Stimulated activated CD8-positive, alpha-beta memory T cell treated with anti-CD3 and anti-CD28 coated beads, Interleukin-2, amount 100 ng/mL, for 48 hours (primary cell): ENCODE measurements around the gene ADAMTS9.

ENCODE experiments used
- DNase-seq, 2 donors: peaks; one replicate each; pipeline ENCODE4 v3.0.0-alpha.2; 2020; ENCODE audit warnings: low read depth in 2 of 2

Gene ADAMTS9, protein sequence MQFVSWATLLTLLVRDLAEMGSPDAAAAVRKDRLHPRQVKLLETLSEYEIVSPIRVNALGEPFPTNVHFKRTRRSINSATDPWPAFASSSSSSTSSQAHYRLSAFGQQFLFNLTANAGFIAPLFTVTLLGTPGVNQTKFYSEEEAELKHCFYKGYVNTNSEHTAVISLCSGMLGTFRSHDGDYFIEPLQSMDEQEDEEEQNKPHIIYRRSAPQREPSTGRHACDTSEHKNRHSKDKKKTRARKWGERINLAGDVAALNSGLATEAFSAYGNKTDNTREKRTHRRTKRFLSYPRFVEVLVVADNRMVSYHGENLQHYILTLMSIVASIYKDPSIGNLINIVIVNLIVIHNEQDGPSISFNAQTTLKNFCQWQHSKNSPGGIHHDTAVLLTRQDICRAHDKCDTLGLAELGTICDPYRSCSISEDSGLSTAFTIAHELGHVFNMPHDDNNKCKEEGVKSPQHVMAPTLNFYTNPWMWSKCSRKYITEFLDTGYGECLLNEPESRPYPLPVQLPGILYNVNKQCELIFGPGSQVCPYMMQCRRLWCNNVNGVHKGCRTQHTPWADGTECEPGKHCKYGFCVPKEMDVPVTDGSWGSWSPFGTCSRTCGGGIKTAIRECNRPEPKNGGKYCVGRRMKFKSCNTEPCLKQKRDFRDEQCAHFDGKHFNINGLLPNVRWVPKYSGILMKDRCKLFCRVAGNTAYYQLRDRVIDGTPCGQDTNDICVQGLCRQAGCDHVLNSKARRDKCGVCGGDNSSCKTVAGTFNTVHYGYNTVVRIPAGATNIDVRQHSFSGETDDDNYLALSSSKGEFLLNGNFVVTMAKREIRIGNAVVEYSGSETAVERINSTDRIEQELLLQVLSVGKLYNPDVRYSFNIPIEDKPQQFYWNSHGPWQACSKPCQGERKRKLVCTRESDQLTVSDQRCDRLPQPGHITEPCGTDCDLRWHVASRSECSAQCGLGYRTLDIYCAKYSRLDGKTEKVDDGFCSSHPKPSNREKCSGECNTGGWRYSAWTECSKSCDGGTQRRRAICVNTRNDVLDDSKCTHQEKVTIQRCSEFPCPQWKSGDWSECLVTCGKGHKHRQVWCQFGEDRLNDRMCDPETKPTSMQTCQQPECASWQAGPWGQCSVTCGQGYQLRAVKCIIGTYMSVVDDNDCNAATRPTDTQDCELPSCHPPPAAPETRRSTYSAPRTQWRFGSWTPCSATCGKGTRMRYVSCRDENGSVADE (N-terminal part only)

DNA sequence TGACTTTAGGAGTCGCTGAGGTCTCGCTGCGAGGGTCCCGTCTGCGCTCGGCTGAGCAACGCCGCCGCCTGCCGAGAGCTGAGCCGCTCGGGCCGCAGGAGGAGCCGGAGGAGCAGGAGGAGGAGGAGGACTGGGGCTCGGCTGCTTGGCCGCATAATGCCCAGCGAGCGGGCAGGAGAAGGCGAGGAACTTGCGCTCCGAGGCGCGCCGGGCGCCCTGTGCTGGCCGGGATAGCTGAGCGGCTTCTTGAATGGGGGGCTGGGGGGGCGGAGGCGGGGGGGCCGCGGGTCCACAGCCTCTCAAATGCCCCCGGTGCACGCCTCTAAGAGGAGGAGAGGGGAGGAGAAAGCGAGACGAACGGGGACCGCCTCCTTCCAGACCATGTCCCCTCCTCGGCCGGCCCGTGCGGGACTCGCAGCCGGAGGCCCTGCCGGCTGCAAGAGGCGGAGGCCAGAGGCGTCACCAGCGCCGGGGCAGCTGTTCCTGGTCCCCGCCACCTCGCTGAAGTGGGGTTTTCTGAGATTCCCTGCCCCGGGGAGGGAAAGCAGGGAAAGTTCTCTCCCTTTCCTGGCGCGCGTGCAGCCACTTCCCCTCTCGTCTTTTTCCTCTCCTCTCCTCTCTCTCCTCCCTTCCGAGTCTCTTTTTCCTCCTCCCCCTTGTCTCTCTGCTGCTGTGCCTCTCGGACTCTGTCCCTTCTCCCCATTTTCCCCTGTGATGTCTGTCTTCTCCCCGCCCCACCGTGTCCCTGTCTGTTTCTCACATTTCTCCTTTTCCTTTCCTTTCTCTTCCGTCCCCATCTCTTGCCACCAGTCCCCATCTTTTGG lies at the start of gene ADAMTS9:
Gene ADAMTS9 (minus strand): TSS at position 220 of the 824 bp plus-strand sequence. CDS start 343 bp downstream, outside the sequence.
- DNase-seq: no peak

DNA sequence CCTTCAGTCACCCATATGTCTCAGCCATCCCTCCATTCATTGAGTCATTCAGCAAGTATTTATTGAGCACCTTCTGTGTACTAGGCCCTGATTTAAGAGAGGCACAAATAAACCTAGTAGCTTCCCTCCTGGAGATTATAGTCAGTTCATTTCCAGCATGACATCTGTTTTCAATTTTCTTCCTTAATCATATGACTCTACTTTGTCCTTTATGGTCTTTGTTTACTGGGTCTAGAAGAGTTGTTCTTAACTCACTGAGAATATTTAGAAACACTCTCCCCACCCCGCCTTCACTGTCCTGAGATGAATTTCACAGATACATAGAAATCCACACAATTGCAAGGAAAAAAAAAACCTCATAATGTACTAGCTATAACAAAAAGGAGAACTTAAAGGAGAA lies 44.8 kb upstream of the ADAMTS9 start:
- no peak for DNase-seq

DNA sequence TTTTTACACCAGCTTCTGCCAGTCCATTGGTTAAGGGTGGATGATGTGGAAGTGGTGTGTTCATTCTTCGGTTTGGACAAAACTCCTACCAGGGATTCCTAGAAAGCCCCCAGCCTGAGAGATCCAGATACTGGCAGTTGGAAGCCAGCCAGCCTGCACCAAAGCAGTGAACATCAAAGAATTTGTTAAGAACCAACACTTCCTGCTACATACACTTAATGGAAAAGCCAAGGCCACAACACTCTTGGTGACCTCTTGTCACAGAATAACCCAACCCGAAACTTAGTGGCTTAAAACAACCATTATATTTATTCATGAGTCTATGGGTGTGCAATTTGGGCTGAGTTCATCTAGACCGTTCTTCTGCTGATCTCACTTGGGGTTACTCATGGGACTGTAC lies 42.9 kb upstream of the ADAMTS9 start:
- DNase-seq: no peak

DNA sequence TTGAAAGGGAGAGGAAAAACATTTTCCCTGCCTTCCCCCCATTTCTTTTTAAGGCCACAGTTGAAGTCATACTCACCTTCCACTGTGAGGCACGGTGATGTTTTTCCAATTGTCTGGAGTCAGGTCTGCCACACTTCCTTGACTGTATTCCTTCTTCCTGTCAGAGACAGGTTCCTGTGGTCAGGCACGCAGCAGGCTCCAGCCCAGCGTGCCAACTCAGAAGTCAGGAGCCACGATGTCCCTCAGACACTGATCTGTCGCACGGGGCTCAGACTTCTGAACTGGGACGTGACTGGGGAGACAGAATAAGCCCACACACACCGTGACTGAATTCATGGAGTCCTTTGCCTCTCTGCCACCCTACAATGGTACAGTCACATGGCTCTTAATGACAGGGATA lies 41.2 kb upstream of the ADAMTS9 start:
- DNase-seq: no peak

DNA sequence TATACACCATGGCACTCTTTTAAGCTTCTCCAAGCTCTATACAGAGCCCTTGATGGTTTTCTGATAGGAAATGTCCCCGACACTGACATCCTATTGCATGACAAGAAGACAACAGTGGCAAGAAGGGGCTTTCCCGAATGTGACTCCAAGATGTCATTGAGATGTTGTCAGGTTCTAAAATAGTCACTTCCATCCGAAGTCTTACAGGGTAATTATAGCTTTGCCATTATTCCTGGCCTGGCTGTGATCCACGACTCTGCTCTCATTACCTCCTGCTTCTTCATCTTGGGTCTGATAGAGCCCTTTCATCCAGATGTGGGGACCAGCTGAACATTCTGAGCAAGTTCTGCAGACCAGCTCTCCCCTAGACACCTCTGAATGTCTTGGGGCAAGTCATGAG lies 40.6 kb upstream of the ADAMTS9 start:
- DNase-seq: no peak

DNA sequence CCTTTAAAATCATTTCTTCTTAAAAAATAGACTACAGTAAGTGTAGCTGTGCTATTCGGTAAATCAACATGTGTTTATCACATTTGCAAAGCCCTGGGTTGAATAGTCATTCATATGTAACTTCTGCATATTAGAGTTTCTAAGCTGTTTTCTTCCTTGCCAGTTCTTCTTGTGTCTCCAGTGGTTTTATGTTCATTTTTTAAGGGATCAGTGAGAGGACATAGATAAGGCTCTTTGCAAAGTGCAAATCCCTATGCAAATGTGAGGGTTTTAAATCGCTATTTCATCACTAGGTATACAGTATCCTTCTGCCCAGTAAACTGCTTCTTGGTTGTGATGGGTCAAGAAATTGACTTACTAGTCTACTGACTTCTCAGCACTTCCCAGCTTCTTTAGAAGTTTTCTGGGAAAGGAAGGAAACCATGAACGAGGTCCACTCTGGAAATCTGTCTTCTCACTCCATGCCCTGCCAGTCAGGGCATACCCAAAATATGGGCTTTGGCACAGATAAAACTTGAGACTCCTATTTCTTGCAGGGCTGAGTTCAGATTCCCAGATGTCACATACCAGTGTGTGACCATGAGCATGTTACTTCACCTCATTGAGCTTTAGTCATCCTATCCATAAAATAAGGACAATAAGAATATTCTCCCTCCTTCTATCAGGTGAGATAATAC lies 38.8 kb upstream of the ADAMTS9 start:
- no peak for DNase-seq

DNA sequence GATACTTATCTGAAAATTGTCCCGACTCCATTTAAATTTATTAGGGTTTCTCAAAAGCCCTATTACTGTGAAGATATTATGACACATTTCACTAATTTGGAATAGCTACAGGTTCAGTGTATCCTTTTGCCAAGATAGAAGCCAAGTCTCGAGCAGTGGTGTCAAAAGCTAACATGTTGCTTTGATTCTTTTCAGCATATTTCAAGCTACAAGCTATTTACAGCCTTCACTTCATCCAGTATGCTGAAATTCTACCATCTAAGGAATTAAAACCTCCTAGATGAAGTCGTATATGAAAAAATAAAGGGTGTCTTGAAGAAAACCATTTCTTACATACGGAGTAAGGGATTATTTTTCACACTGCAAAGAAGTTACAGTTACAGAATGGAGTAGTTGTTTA lies 31.2 kb upstream of the ADAMTS9 start:
- DNase-seq: no peak

DNA sequence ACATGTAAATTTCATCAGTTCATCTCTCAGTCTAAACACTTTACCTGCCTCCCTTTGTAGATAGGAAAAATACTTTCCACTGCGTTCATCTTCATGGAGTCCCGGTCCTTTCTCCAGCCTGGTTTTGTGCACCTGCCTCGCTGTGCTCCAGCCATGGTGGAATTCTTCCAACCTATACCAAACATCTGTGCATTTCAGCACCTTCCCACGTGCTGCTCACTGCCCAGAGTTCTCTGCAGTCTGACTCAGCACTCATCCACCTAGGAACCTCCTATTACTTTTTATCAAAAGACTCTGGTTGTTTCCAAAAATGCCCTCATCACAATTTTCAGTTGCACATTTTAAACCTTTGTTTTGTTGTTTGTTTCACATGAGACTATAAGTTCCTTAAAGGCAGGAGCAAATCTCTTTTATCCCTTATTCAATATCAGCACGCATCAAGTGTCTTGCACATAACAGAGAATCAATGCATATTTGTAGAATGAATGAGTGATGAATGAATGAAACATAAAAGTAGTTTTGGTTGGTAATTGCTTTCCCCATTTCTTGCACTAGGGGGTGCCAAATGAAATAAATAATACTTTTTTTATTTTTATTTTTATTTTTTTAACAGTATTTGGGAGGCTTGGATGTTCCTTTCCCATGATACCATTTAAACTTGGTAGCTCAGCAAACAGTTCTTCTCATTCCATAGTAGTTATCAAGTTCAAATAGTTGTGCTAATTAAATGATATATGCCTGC lies 30.2 kb upstream of the ADAMTS9 start:
- no peak for DNase-seq

DNA sequence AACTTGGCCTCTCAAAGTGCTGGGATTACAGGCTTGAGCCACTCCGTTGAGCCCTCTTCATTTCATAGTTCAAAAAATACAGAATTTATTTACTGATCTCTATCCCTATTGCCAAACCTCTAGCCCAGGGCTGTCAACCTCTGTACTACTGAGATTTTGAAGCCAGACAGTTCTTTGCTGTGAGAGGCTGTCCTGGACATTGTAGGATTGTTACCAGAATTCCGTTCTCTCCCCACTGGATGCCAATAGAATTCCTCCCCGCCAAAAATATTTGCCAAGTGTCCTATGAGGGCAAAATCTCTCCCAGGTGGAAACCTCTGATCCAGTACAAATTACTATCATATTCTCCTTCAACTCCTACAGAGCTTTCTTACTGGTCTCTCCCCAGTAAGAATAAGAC lies 29.6 kb upstream of the ADAMTS9 start:
- DNase-seq: no peak

DNA sequence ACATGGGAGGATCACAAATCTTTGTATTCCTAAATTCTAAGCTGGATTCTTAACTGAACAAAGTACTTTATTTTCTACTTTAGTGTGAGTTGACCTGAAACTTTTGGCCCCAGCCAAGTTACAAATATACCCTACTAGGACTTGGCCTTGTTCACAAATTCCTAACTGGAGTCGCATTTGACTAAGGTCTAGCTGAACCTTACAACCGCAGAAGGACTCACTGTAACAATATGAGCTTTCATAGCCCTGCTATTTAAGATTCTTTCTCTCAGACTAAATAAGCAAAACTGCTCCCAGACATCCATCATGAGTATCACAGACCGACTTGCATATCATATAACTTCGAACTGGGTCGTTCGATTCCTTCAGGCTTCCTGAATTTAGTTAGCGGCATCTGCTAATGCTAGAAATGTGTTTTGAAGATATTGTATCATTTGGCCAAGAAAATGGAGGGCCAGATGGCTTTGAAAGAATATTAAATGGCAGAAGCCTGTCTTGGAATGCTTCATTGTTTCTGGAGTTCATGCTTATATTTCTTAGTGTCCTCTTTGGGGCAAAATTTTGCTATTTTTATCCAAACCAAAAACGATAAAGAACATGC lies 28.4 kb upstream of the ADAMTS9 start:
- no peak for DNase-seq

DNA sequence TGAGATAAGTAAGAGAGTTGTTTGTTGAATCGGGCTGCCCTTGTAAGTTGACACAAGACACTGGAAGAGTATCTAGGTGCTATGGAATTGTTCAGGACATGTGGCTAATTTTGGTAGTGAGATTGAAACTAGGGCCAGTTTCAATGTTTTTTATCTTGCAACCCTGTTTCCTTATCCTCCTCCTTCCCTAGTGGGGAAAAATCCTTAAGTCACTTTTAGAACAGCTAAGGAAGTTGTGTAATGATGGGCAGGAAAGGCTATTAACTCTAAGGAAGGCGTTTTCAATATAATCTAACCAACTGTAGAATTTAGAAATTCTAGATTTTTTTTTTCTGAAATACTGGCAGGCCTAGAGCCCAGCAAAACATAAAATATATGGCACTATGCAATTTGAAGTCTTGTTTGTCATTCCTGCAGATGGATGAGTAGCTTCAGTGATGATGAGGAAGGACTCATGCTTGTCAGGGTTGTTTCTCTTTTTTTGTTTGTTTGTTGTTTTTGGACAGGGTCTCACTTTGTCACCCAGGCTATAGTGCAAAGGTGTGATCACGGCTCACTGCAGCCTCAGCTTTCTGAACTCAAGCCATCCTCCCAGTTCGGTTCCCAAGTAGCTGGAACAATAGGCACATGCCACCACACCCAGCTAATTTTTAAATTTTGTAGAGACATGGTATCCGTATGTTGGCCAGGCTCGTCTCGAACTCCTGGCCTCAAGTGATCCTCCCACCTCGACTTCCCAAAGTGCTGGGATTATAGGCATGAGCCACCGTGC lies 27.6 kb upstream of the ADAMTS9 start:
- DNase-seq: no peak

DNA sequence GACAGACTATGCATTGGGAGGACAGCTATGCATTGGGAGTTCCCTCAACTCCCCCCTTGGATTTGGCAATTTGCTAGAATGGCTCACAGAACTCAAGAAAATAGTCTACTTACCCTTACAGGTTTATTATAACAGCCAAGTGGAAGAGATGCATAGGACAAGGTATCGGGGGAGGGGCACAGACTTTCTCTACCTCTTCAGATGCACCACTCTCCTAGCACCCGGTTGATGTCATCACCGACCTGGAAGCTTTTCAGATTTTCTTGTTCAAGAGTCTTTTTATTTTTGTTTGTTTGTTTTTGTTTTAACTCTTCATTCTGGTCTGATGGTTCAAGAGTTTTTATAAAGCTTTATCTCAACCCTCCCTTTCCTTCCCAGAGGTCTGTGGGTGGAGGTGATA lies 20.7 kb upstream of the ADAMTS9 start:
- DNase-seq: no peak

DNA sequence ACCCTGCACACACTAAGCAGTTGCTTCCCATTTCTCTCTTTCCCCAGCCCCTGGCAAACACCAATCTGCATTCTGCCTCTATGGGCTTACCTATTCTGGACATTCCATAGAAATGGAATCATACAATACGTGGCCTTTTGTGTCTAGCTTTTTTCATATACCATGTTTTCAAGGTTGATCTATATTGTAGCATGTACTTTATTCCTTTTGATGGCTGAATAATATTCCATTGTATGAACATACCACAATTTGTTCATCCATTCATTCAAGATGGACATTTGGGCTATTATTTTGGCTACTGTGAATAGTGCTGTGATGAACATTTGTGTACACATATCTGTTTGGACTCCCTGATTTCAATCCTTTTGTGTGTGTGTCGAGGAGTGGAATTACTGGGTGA lies 18.1 kb upstream of the ADAMTS9 start:
- DNase-seq: no peak

DNA sequence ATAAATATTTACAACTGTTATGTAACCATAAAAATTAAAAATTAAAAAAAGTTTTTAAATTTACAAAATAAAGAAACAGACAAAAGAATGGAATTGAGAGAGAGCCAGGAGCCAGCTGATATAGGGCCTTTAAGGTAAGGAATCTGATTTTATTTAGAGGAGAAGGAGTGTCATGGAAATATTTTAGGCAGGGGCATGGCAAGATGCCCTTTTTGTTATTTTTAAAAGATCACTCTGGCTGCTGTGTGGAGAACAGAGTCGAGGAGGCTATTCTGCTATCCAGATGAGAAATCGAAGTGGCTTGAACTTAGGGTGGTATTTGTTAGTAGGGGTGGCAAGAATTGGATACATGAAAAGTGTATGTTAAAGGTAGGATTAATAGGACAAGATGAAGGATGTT lies 9.1 kb upstream of the ADAMTS9 start:
- DNase-seq: no peak

DNA sequence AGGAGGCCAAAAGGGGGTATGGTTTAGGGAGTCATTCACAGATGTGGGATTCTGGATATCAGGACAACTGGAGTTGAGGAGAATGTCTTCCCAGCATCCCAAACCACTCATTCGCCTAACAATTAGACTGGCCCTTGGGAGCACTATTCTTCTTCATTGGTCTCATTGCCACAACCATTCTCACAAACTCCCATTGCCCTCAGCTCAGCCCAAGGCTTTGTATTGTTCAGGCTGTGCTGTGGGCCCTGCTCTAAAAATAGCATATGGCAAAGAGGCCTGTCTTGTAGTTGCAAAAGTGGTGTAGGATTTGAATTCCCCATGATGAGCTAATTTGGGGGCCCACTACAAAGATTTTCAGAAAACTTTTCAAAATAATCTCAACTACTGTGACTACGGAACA lies 6.3 kb upstream of the ADAMTS9 start:
- DNase-seq: no peak

DNA sequence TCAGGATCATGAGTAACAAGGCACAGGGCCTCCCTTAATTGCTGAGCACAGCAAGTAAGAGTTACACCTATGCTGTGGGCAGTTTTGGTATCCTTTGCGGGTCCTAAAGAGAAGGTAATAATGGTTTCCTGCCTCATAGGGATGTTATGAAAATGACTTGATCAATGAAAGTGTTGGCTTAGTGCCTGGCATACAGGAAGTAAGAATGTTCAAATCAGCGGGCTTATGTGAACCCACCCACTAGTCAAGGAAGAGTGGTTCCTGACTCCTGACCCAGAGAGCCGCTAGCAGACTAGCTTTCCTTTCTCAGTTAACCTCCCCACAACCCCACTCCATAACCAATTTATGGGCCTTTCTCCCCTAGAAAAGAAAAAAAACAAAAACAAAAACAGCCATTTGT lies 5.2 kb upstream of the ADAMTS9 start:
- no peak for DNase-seq

DNA sequence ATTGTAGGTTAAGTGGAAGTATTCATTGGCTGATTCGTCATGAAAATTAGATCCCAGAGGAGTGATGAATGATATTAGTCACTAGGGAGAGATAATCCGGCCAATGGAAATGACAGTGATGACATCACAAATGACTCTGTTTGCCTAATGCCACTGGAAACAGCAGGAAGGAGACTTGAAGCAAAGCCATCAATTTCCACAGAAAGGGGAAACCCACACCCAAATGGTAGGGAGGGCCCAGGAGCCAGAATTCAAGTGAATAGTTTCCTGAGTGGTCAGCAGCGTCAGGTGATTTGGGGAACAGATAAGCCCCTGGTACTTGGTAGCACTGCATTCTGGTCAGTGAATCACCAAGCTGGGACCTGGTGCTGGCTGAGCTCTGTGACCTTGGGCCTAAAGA lies 3.3 kb upstream of the ADAMTS9 start:
- no peak for DNase-seq

DNA sequence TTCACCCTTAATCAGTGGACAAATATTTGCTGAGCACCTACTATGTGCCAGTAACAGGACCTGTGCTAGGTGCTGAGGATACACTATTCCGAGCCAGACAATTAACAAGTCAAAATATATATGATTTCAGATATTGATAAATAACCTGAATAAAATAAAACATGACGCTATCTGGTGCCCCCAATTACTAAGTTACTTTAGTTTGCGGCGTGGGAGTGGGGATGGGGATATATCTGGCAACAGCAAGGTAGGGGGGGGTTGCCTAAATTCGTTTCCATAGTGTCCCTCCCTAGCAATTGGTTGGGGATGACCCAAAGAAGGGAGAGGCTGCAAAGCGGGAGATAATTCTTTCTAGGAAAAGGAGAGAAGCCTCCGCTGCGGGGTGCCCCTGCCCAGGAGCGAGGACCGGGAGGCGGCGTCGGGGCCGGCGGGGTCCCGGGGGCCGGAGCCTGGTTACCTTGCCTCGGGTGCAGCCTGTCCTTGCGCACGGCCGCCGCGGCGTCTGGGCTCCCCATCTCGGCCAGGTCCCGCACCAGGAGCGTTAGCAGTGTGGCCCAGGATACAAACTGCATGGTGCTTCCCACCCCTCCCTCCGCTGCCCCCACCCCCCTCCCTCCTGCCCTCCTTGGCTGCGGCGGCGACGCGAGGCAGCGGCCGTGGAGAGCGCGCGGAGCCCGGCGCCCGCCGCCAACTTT lies 567 bp downstream of the ADAMTS9 start:
- no peak for DNase-seq
